ENCODE data around the gene C14orf180. TPM values are rescaled to one million over a fixed set of nuclear protein-coding genes. Genes with fewer than 3 reads are reported as not detected.

The C14orf180 gene
- total RNA-seq, 3 donors from 2014 or later = 0.19 to 0.61 (median 0.54) TPM

DNA sequence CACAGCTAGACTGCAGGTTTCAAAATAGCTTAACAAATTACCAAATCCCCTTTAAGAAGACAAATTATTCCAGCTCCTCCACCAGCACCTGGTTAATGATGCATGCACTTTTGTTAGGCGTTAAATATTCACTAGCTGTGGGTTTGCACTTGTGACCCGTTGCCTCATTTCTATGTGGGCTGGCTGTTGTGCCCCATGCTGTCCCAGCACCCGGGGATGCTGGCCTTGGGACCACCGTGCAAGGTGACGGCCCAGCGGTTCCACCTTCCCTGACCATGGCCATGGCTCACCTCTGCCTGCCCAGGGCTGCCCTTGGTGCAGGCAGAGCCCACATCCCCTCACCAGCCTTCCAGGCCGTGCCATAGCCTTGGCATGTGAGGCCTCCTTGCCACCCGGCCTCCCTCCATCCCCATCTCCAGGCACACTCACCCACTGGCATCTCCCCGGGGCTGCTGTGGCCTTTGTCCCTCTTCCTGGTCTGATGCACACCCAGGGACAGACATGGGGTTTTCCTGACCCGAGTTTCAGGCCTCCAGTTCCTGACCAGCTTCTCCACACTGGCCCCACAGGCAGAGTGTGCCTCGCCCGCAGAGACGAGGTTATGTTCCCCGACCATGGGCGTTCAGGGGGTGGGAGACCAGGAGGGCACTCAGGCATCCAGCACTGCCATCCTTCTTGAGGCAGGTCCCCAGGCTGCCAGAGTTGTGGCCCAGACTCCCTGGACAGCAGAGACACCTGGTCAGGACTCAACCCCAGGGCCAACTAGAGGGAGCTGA is 20.3 kb upstream of the C14orf180 start:
- ATAC-seq = no peak
- peak in 2 of 3 donors; percentile 11 to 50 for DNase-seq
- intact Hi-C loops (cut with DNase I, micrococcal nuclease) = no loop called here
- no peak for TF ChIP-seq CTCF (IDR thresholded peaks at IDR 0.05)
- H3K36me3 ChIP-seq (ENCODE audit: low read depth) = no peaks in the 10 kb centered on the region
- no peaks in the 10 kb centered on the region for H3K4me1 ChIP-seq (ENCODE audit: low read depth)
- no peak overlapping the region for H3K4me3 ChIP-seq
- H3K9me3 ChIP-seq = no peaks in the 10 kb centered on the region

DNA sequence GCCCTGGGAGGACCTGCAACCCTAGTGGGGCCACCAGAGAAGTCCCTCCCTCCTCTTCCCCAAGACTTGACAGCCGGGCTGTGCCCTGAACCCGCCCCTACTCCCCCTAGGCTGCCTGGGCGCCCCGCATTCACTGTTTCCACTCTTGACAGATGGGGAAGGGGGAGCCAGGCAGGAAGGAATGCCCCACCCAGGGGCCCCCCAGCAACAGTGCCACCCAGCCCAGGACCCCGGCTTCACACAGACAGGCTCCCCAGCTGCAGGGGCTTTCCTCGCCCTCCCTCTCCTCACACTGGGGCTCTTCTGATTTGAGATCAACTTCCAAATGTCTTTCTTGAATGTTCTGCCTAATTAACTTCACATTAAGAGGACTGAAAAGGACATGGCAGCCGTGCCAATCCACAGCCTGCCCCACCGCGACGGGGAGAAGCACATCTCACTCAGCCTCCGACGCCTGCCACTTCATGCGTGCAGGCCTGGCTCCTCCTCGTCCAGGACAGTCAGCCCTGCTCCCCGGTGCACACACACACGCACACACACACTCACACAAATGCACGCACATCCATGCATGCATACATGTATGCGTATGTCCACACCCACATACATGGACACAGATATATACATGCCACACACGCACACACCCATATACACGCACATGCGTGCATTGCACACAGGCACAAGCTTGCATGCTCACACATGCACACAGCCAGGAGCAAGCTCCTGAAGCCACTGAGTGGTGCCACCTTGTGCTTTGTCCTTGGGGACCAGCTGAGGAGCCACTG is 19.6 kb upstream of the C14orf180 start:
- DNase-seq (peak in 2 of 3 donors; percentile 10 to 27), ATAC-seq (no peak)
- Histone ChIP-seq H3K4me1 (ENCODE audit: low read depth) (no peaks in the 10 kb centered on the region), H3K9me3 (no peaks in the 10 kb centered on the region), H3K36me3 (ENCODE audit: low read depth) (no peaks in the 10 kb centered on the region), H3K4me3 (no peak overlapping the region)
- intact Hi-C loops (cut with DNase I, micrococcal nuclease) = loop anchor here (5.0 to 10.0 kb wide), 2 partner anchors 423 to 425 kb away; partner anchors contain the start of gene KIF26A (in 2 of the 2)
- TF ChIP-seq CTCF (IDR thresholded peaks at IDR 0.05) = no peak

DNA sequence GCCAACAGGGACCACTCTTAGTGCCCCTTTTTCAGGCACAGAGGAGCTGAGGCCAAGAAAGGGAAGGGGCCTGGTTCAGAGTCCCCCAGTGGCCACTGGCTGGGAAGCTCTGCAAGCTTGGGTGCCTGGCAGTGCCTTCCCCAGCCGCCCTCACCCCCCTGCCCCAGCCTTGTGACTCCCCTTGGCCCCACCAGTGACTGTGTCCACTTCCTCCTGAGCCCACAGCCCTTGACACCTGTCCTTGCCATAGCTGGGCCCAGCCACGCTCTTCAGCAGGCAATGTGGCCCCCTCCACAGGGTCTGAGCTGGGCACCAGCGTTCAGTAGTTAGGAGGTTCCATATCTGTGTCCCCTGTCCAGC is 19.0 kb upstream of the C14orf180 start:
- no peak for TF ChIP-seq CTCF (IDR thresholded peaks at IDR 0.05)

GRCh38 chr14:104561124-104561557 is 18.4 kb upstream of the C14orf180 start:
- Histone ChIP-seq H3K36me3 (ENCODE audit: low read depth) (no peaks in the 10 kb centered on the region), H3K4me1 (ENCODE audit: low read depth) (no peaks in the 10 kb centered on the region), H3K4me3 (no peak overlapping the region), H3K9me3 (no peaks in the 10 kb centered on the region)
- intact Hi-C loops (cut with DNase I, micrococcal nuclease) = loop anchor here (5.0 to 10.0 kb wide), 2 partner anchors 424 to 426 kb away; partner anchors contain the start of gene KIF26A (in 2 of the 2)
- ATAC-seq = no peak
- peak in 1 of 3 donors; percentile 28 for DNase-seq
- no peak for TF ChIP-seq CTCF (IDR thresholded peaks at IDR 0.05)

More for the DNA sequence above, 19.0 kb upstream of the C14orf180 start:
- ATAC-seq (no peak), DNase-seq (peak in 1 of 3 donors; percentile 32)
- no peaks in the 10 kb centered on the region for H3K4me1 ChIP-seq (ENCODE audit: low read depth)
- intact Hi-C loops (cut with DNase I, micrococcal nuclease) = loop anchor here (5.0 to 10.0 kb wide), 2 partner anchors 423 to 426 kb away; partner anchors contain the start of gene KIF26A (in 2 of the 2)
- no peak overlapping the region for H3K4me3 ChIP-seq
- H3K9me3 ChIP-seq = no peaks in the 10 kb centered on the region
- no peaks in the 10 kb centered on the region for H3K36me3 ChIP-seq (ENCODE audit: low read depth)

- H3K4me3 ChIP-seq = no peak overlapping the region
- TF ChIP-seq CTCF (IDR thresholded peaks at IDR 0.05) = no peak
- DNase-seq (peak in 1 of 3 donors; percentile 37), ATAC-seq (no peak)
- no peaks in the 10 kb centered on the region for H3K36me3 ChIP-seq (ENCODE audit: low read depth)
- no peaks in the 10 kb centered on the region for H3K9me3 ChIP-seq
- no peaks in the 10 kb centered on the region for H3K4me1 ChIP-seq (ENCODE audit: low read depth)
- intact Hi-C loops (cut with DNase I, micrococcal nuclease) = loop anchor here (5.0 to 10.0 kb wide), 2 partner anchors 425 to 427 kb away; partner anchors contain the start of gene KIF26A (in 2 of the 2)
Measured at GRCh38 chr14:104561632-104562495, 17.7 kb upstream of the C14orf180 start.

Measured in mucosa of descending colon (tissue), 3 donors.